Esophagus squamous epithelium (tissue), 4 donors: ENCODE measurements around the gene MCTP2.

Experiments
- CTCF ChIP-seq, 6 experiments: fragments of 450-650 bp in 4 of 6; fragments of 200-600 bp in 2 of 6; sonication (generic) in 2 of 6; IDR thresholded peaks; one replicate each; pipeline ENCODE4 v1.5.1; 2016 to 2019; ENCODE audit warnings: antibody characterized with exemption in 6 of 6, mild to moderate bottlenecking in 4 of 6, moderate library complexity in 4 of 6
- POLR2A ChIP-seq, 4 donors: fragments of 450-650 bp; IDR thresholded peaks; one replicate each; pipeline ENCODE4 v1.6.1; 2017; ENCODE audit warnings: antibody characterized with exemption in 4 of 4, mild to moderate bottlenecking in 4 of 4, moderate library complexity in 3 of 4

GRCh38 chr15:94503293-94503692 is 271.9 kb downstream of the MCTP2 start:
- TF ChIP-seq POLR2A (IDR thresholded peaks at IDR 0.05) (no peak), CTCF (IDR thresholded peaks at IDR 0.05) (no peak)
